ENCODE data around the gene CBX8.

The CBX8 gene

DNA sequence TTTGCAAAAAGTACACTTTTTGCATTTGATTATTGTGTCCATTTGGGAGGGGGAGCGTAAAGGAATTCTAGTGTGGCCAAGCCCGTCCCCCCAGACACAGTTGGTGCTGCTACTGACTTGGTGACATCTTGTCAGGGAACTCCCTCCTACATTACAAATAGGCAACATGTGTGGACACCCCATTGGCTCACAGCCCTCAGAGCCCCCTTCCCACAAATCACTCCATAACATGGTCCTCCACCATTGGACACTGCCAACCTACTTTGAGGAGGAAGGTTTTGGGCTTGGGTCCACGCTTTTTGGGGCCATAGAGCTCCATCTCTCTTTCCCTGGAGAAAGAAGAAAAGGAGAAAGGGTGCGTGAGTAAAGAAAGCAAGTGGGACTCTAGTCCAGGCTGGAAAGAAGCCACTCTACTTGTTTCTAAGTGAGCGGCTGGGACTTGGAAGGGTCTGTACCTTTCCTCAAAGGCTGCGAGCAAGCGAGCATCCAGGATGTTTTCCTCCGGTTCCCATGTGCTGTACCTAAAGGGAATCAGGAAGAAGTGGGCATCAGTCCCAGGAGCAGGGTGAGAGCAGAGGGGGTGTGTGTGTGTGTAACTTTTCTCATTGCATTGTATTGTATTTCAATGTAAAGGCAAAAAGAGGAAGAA, 958 bp downstream of the CBX8 start:
- TF ChIP-seq, protein P1, sequence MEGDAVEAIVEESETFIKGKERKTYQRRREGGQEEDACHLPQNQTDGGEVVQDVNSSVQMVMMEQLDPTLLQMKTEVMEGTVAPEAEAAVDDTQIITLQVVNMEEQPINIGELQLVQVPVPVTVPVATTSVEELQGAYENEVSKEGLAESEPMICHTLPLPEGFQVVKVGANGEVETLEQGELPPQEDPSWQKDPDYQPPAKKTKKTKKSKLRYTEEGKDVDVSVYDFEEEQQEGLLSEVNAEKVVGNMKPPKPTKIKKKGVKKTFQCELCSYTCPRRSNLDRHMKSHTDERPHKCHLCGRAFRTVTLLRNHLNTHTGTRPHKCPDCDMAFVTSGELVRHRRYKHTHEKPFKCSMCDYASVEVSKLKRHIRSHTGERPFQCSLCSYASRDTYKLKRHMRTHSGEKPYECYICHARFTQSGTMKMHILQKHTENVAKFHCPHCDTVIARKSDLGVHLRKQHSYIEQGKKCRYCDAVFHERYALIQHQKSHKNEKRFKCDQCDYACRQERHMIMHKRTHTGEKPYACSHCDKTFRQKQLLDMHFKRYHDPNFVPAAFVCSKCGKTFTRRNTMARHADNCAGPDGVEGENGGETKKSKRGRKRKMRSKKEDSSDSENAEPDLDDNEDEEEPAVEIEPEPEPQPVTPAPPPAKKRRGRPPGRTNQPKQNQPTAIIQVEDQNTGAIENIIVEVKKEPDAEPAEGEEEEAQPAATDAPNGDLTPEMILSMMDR (IDR thresholded peaks at IDR 0.05), result no peak
- no peaks in the 10 kb centered on the region for H3K36me3 ChIP-seq
- no peak for DNase-seq
- intact Hi-C loops (cut with DNase I; ENCODE audit: low total_unique reads), result loop anchor here (5.0 kb wide), 1 partner anchor 351 kb away; the partner anchor contains the start of gene EIF4A3
- H3K27ac ChIP-seq, result no peak overlapping the region
- H3K27me3 ChIP-seq, result peaks cover 30 to 75% of the 10 kb centered on the region in 2 donors
- H3K4me1 ChIP-seq, result peaks cover 0 to 75% (median 58%) of the 10 kb centered on the region in 4 donors
- no peaks in the 10 kb centered on the region for H3K9me3 ChIP-seq
- H3K4me3 ChIP-seq, result peak overlapping the region; percentile 59 to 63

- no peak for DNase-seq
- H3K27me3 ChIP-seq, result peaks cover 35 to 75% of the 10 kb centered on the region in 2 donors
- TF ChIP-seq, protein P1 (IDR thresholded peaks at IDR 0.05), result no peak
- no peaks in the 10 kb centered on the region for H3K36me3 ChIP-seq
- intact Hi-C loops (cut with DNase I; ENCODE audit: low total_unique reads), result loop anchor here (5.0 kb wide), 1 partner anchor 352 kb away; the partner anchor contains the start of gene EIF4A3
- H3K9me3 ChIP-seq, result no peaks in the 10 kb centered on the region
- no peak overlapping the region for H3K4me3 ChIP-seq
- peaks cover 0 to 78% (median 56%) of the 10 kb centered on the region in 4 donors for H3K4me1 ChIP-seq
- H3K27ac ChIP-seq, result no peak overlapping the region
Measured at GRCh38 chr17:79794659-79795511, 2.0 kb downstream of the CBX8 start.

DNA sequence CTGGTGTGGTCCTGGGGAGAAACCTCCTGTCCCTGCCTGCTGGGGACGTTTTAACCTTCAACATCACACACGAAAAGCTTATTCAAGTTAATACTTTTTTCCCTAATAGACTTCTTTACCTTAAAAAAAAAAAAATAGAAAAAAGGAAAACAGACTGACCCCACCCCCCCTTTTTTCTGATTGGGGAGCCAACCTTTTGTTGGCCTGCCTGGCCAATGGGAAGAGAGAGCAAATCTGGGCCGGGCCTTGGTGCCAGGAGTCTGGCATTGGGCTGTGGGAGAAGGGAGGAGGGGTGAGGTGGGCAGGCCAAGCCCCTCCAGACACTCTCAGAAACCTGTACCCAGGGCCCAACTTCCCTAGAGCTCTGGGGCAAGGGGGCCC, 3.0 kb downstream of the CBX8 start:
- intact Hi-C loops (cut with DNase I; ENCODE audit: low total_unique reads), result no loop called here
- Histone ChIP-seq H3K4me1 (peaks cover 0 to 77% (median 56%) of the 10 kb centered on the region in 4 donors), H3K27ac (peak overlapping the region in 1 of 2 donors; percentile 35), H3K27me3 (peaks cover 30 to 75% of the 10 kb centered on the region in 2 donors), H3K4me3 (peak overlapping the region in 1 of 2 donors; percentile 52), H3K36me3 (no peaks in the 10 kb centered on the region), H3K9me3 (no peaks in the 10 kb centered on the region)
- DNase-seq, result no peak
- TF ChIP-seq, protein P1 (IDR thresholded peaks at IDR 0.05), result no peak

GRCh38 chr17:79792984-79793923, 3.6 kb downstream of the CBX8 start:
- peaks cover 25 to 75% of the 10 kb centered on the region in 2 donors for H3K27me3 ChIP-seq
- H3K27ac ChIP-seq, result peak overlapping the region; percentile 35 to 52
- intact Hi-C loops (cut with DNase I; ENCODE audit: low total_unique reads), result no loop called here
- peak overlapping the region; percentile 34 to 52 for H3K4me3 ChIP-seq
- H3K4me1 ChIP-seq, result peaks cover 0 to 71% (median 49%) of the 10 kb centered on the region in 4 donors
- DNase-seq, result peak; percentile 54 to 81
- no peaks in the 10 kb centered on the region for H3K36me3 ChIP-seq
- no peaks in the 10 kb centered on the region for H3K9me3 ChIP-seq
- TF ChIP-seq, protein P1 (IDR thresholded peaks at IDR 0.05), result no peak

GRCh38 chr17:79792341-79792871, 4.5 kb downstream of the CBX8 start:
- Histone ChIP-seq H3K27ac (no peak overlapping the region), H3K4me1 (peaks cover 0 to 62% (median 41%) of the 10 kb centered on the region in 4 donors), H3K36me3 (no peaks in the 10 kb centered on the region), H3K27me3 (peaks cover 20 to 76% of the 10 kb centered on the region in 2 donors), H3K9me3 (no peaks in the 10 kb centered on the region), H3K4me3 (peak overlapping the region; percentile 34 to 52)
- intact Hi-C loops (cut with DNase I; ENCODE audit: low total_unique reads), result no loop called here
- no peak for DNase-seq
- TF ChIP-seq, protein P1 (IDR thresholded peaks at IDR 0.05), result no peak
